CD8-positive, alpha-beta memory T cell (primary cell): ENCODE results near the gene IL24. TPM values are rescaled to one million over a fixed set of nuclear protein-coding genes. Genes with fewer than 3 reads are reported as not detected.

Experiments
- CTCF ChIA-PET: fragments of 350-600 bp; sonication (Branson Sonifier 250); formaldehyde crosslinking; loops from one replicate; lab custom pipeline; 2021; ENCODE audit warnings: antibody characterized with exemption; lab: Charles Lee
- POLR2A ChIA-PET: fragments of 350-600 bp; sonication (Branson Sonifier 250); formaldehyde crosslinking; loops from one replicate; lab custom pipeline; 2021; ENCODE audit warnings: antibody characterized with exemption; lab: Charles Lee
- DNase-seq, 5 donors: peaks; one replicate each; pipeline versions ENCODE4 v3.0.0 to v3.0.0-alpha.2; 2020 to 2022; ENCODE audit warnings: mixed read lengths in 1 of 5
- H3K27ac ChIP-seq: one replicate; pipeline ENCODE4 v1.7.0; 2013; ENCODE audit warnings: low read depth, mild to moderate bottlenecking, low read length, moderate library complexity
- H3K27me3 ChIP-seq: 2 replicates; pipeline ENCODE4 v1.7.0; 2013; ENCODE audit warnings: low read length, mild to moderate bottlenecking; ENCODE audit not compliant: insufficient read depth, poor library complexity, severe bottlenecking
- H3K36me3 ChIP-seq: 2 replicates; pipeline ENCODE4 v1.7.0; 2013; ENCODE audit warnings: mild to moderate bottlenecking, low read length, moderate library complexity; ENCODE audit not compliant: insufficient read depth
- H3K4me1 ChIP-seq: 2 replicates; pipeline ENCODE4 v1.7.0; 2013; ENCODE audit warnings: mild to moderate bottlenecking, low read length, moderate library complexity; ENCODE audit not compliant: insufficient read depth
- H3K4me3 ChIP-seq: 2 replicates; pipeline ENCODE4 v1.7.0; 2013; ENCODE audit warnings: mild to moderate bottlenecking, low read length
- H3K9me3 ChIP-seq: 2 replicates; pipeline ENCODE4 v1.7.0; 2013; ENCODE audit warnings: mild to moderate bottlenecking, low read length
- H3K27ac Mint-ChIP-seq, 8 donors: one replicate each; pipeline ENCODE4 v1.8.0; 2020 to 2021; ENCODE audit warnings: mixed read lengths in 8 of 8, mild to moderate bottlenecking in 6 of 8, inconsistent platforms in 3 of 8, moderate library complexity in 3 of 8
- H3K27me3 Mint-ChIP-seq, 2 donors: one replicate each; pipeline ENCODE4 v1.8.0; 2020 to 2021; ENCODE audit warnings: mixed read lengths in 2 of 2, mild to moderate bottlenecking in 1 of 2, moderate library complexity in 1 of 2
- H3K36me3 Mint-ChIP-seq, 3 donors: one replicate each; pipeline ENCODE4 v1.8.0; 2020 to 2021; ENCODE audit warnings: mixed read lengths in 3 of 3, inconsistent platforms in 1 of 3, mild to moderate bottlenecking in 1 of 3
- H3K4me1 Mint-ChIP-seq, 3 donors: one replicate each; pipeline ENCODE4 v1.8.0; 2020 to 2021; ENCODE audit warnings: mixed read lengths in 3 of 3, inconsistent platforms in 1 of 3, mild to moderate bottlenecking in 1 of 3
- H3K4me3 Mint-ChIP-seq, 7 donors: one replicate each; pipeline ENCODE4 v1.8.0; 2020 to 2021; ENCODE audit warnings: mixed read lengths in 7 of 7, mild to moderate bottlenecking in 6 of 7, moderate library complexity in 4 of 7, inconsistent platforms in 2 of 7
- H3K9me3 Mint-ChIP-seq, 5 donors: one replicate each; pipeline ENCODE4 v1.8.0; 2020 to 2022; ENCODE audit warnings: mixed read lengths in 5 of 5, mild to moderate bottlenecking in 3 of 5, moderate library complexity in 2 of 5, inconsistent platforms in 1 of 5
- polyA plus RNA-seq: library from polyadenylated mRNA; unstranded; fragments of 300-500 nt; fragmentation: Illumina TruSeq; gene quantifications from one replicate; pipeline ENCODE4 v1.2.3, GENCODE V29; 2021
- total RNA-seq, 2 experiments: library from RNA; stranded (reverse); gene quantifications; one replicate each; pipeline ENCODE4 v1.2.3, GENCODE V29; 2021

The IL24 gene
- total and polyA plus RNA-seq, 3 experiments from 2014 or later, result 2.0 to 22.5 (median 2.9) TPM

DNA sequence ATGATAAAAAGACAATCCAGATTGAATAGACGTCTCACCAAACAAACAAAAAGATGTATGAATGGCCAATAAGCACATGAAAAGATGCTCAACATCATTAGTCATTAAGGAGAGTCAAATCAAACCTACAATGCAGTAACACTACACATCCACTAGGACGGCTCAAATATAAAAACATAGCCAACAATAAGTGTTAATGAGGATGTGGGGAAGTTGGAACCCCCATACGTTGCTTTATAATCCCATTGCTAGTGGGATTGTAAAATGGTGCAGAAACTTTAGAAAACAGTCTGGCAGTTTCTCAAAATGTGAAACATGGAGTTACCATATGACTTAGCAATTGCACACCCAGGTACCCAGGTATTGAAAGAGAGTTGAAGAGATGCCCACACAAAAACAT, 14.7 kb upstream of the IL24 start:
- no peak overlapping the region for H3K4me3 Mint-ChIP-seq
- peaks cover 7% of the 10 kb centered on the region for H3K9me3 ChIP-seq
- no peaks in the 10 kb centered on the region for H3K4me1 ChIP-seq
- no peaks in the 10 kb centered on the region for H3K27me3 ChIP-seq
- ChIA-PET POLR2A (no interaction called here), CTCF (no interaction called here)
- no peak overlapping the region for H3K27ac Mint-ChIP-seq
- H3K4me3 ChIP-seq, result no peak overlapping the region
- no peaks in the 10 kb centered on the region for H3K4me1 Mint-ChIP-seq
- no peak for DNase-seq
- H3K36me3 Mint-ChIP-seq, result peaks cover 1 to 15% (median 2%) of the 10 kb centered on the region in 3 donors
- H3K9me3 Mint-ChIP-seq, result peaks cover 12 to 20% (median 18%) of the 10 kb centered on the region in 5 donors
- peaks cover 0 to 4% of the 10 kb centered on the region in 2 donors for H3K27me3 Mint-ChIP-seq
- no peaks in the 10 kb centered on the region for H3K36me3 ChIP-seq
- no peak overlapping the region for H3K27ac ChIP-seq

DNA sequence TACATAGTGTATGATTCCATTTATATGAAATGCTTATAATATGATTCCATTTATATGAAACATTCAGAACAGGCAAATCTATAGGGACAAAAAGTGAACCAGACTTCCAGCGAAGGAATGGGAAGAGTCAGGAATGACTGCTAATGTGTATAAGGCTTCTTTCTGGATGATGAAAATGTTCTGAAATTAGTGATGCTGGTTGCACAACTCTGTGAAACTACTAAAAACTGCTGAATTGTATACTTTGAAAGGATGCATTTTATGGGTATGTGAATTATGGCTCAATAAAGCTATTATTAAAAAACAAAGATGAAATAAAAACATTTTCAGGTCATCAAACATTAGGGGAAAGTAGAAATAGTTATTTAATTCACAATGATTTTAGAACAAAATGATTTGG, 14.1 kb upstream of the IL24 start:
- H3K9me3 Mint-ChIP-seq, result peaks cover 10 to 15% (median 14%) of the 10 kb centered on the region in 5 donors
- ChIA-PET CTCF (no interaction called here), POLR2A (no interaction called here)
- peaks cover 0 to 4% of the 10 kb centered on the region in 2 donors for H3K27me3 Mint-ChIP-seq
- H3K36me3 Mint-ChIP-seq, result peaks cover 1 to 10% (median 2%) of the 10 kb centered on the region in 3 donors
- no peaks in the 10 kb centered on the region for H3K4me1 Mint-ChIP-seq
- DNase-seq, result no peak
- H3K4me3 ChIP-seq, result no peak overlapping the region
- no peak overlapping the region for H3K4me3 Mint-ChIP-seq
- H3K36me3 ChIP-seq, result no peaks in the 10 kb centered on the region
- no peak overlapping the region for H3K27ac ChIP-seq
- no peak overlapping the region for H3K27ac Mint-ChIP-seq
- no peaks in the 10 kb centered on the region for H3K27me3 ChIP-seq
- H3K9me3 ChIP-seq, result peaks cover 5% of the 10 kb centered on the region
- H3K4me1 ChIP-seq, result no peaks in the 10 kb centered on the region

DNA sequence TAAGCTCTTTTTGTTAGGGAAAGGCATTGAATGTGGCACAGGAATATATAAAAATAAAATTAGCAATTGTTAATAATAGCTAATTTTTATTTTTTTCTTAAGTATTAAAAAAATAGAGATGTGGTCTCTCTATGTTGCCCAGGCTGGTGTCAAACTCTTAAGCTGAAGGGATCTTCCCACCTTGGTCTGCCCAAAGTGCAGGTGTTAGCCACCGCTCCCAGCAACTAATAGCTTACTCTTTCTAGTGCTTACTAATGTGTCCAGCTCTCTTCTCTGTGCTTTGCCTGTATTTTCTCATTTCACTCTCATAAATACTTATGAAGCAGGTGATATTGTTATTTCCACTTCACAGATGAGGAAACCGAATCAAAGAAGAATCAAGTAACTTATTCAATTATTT, 13.4 kb upstream of the IL24 start:
- peaks cover 0 to 4% of the 10 kb centered on the region in 2 donors for H3K27me3 Mint-ChIP-seq
- no peak for DNase-seq
- POLR2A ChIA-PET, result no interaction called here
- H3K9me3 Mint-ChIP-seq, result peaks cover 5 to 9% (median 7%) of the 10 kb centered on the region in 5 donors
- H3K27ac ChIP-seq, result no peak overlapping the region
- no peaks in the 10 kb centered on the region for H3K4me1 Mint-ChIP-seq
- no peaks in the 10 kb centered on the region for H3K27me3 ChIP-seq
- H3K36me3 ChIP-seq, result no peaks in the 10 kb centered on the region
- H3K36me3 Mint-ChIP-seq, result peaks cover 1 to 7% (median 4%) of the 10 kb centered on the region in 3 donors
- no peak overlapping the region for H3K4me3 Mint-ChIP-seq
- CTCF ChIA-PET, result interaction anchor here (0.7 to 2.3 kb wide), 2 partner anchors 14 to 29 kb away, joined by 4 to 7 read pairs; no protein-coding TSS in a partner anchor
- no peak overlapping the region for H3K4me3 ChIP-seq
- no peaks in the 10 kb centered on the region for H3K4me1 ChIP-seq
- no peaks in the 10 kb centered on the region for H3K9me3 ChIP-seq
- no peak overlapping the region for H3K27ac Mint-ChIP-seq

DNA sequence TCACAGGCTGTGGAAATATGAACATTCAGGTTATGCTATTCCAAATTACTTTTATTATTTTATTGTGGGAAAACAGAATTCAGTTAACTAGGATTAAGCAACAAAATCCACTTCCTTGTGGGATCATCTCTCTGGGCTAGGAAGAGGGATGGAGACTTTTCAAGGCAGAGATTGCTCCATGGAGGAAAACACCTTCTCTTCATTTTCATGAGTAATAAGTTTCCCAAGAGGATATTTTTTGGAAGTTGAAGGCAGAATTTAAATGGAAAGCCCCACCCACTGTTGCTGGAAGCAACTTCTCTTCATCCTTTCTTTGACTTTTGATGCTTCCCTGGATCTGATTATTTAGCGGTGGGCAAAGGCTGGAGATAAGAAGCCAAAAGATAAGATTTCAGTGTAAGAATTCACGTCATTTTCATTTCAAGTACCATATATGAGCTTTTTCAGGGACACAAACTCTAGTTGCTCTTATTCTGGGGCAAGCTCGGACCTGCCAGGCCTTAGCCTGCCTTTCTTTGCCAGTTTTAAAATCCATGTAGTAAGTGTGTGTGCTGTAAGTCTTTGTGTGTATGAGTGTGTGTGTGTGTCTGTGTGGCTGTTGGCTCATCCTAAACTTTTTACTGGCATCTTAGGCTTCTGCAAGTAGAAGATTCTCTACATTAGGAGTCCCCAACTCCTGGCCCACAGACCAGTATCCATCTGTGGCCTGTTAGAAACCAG, 11.7 kb upstream of the IL24 start:
- H3K36me3 Mint-ChIP-seq, result peaks cover 0 to 4% (median 0%) of the 10 kb centered on the region in 3 donors
- H3K27me3 Mint-ChIP-seq, result peaks cover 5 to 8% of the 10 kb centered on the region in 2 donors
- ChIA-PET CTCF (interaction anchor here (1.2 to 2.3 kb wide), 4 partner anchors 9 to 97 kb away, joined by 3 to 7 read pairs (median 4); partner anchors contain the start of gene IL20), POLR2A (no interaction called here)
- Histone ChIP-seq H3K27me3 (no peaks in the 10 kb centered on the region), H3K4me1 (peaks cover 6% of the 10 kb centered on the region), H3K36me3 (no peaks in the 10 kb centered on the region), H3K4me3 (no peak overlapping the region), H3K27ac (no peak overlapping the region), H3K9me3 (no peaks in the 10 kb centered on the region)
- peaks cover 0 to 3% (median 3%) of the 10 kb centered on the region in 3 donors for H3K4me1 Mint-ChIP-seq
- no peak overlapping the region for H3K4me3 Mint-ChIP-seq
- no peak overlapping the region for H3K27ac Mint-ChIP-seq
- DNase-seq, result no peak
- no peaks in the 10 kb centered on the region for H3K9me3 Mint-ChIP-seq

DNA sequence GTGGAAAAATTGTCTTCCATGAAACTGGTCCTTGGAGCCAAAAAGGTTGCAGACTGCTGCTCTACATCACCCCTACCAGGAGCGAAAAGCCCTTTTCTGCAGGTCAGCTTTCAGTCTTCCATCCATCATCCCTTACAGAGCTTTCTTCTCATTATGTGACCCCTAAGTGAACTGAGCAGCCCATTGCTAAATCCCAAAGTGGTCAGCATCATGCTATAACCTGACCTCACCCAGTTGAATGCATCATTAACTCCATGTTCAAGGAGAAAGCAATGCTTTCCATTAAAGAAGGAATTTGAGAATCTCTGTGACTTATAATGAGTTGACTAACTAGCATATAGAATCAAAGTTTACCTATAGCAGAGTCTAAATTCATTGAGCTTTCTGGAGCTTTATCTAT, 10.4 kb upstream of the IL24 start:
- Histone ChIP-seq H3K36me3 (no peaks in the 10 kb centered on the region), H3K27ac (no peak overlapping the region), H3K9me3 (no peaks in the 10 kb centered on the region), H3K4me1 (peaks cover 14% of the 10 kb centered on the region), H3K27me3 (no peaks in the 10 kb centered on the region), H3K4me3 (no peak overlapping the region)
- Mint-ChIP-seq H3K27me3 (peaks cover 5 to 8% of the 10 kb centered on the region in 2 donors), H3K27ac (no peak overlapping the region), H3K4me1 (peaks cover 3 to 12% (median 12%) of the 10 kb centered on the region in 3 donors), H3K9me3 (no peaks in the 10 kb centered on the region), H3K4me3 (no peak overlapping the region), H3K36me3 (peaks cover 0 to 5% (median 4%) of the 10 kb centered on the region in 3 donors)
- CTCF ChIA-PET, result interaction anchor here (1.1 kb wide), 1 partner anchor 152 kb away, joined by 3 read pairs; no protein-coding TSS in a partner anchor
- no peak for DNase-seq
- POLR2A ChIA-PET, result no interaction called here

DNA sequence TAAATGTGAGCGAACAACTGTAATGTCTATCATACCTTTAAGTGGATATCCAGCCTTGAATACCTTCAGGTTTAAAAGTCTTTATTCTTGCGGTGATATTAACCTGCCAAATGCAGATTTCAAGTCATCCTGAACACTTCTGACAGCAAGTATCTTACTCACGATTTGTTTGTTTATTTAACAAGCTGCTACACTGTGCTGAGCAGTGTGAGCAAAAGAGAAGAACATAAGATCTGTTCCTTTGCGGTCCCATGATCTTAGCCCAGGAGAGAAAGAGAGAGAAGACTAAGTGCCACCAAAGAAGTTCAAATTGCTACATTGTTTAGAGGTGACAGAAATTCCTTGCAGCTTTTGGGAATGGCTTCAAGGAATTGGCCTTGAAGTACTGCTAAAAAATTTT, 9.5 kb upstream of the IL24 start:
- H3K36me3 ChIP-seq, result no peaks in the 10 kb centered on the region
- H3K4me1 ChIP-seq, result peaks cover 14% of the 10 kb centered on the region
- Mint-ChIP-seq H3K4me1 (peaks cover 3 to 12% (median 12%) of the 10 kb centered on the region in 3 donors), H3K27ac (no peak overlapping the region), H3K36me3 (peaks cover 0 to 5% (median 4%) of the 10 kb centered on the region in 3 donors), H3K27me3 (peaks cover 5 to 8% of the 10 kb centered on the region in 2 donors), H3K4me3 (no peak overlapping the region), H3K9me3 (no peaks in the 10 kb centered on the region)
- ChIA-PET POLR2A (no interaction called here), CTCF (interaction anchor here (0.7 to 1.1 kb wide), 3 partner anchors 10 to 153 kb away, joined by 3 read pairs; no protein-coding TSS in a partner anchor)
- H3K4me3 ChIP-seq, result no peak overlapping the region
- no peak for DNase-seq
- no peaks in the 10 kb centered on the region for H3K9me3 ChIP-seq
- no peaks in the 10 kb centered on the region for H3K27me3 ChIP-seq
- no peak overlapping the region for H3K27ac ChIP-seq

DNA sequence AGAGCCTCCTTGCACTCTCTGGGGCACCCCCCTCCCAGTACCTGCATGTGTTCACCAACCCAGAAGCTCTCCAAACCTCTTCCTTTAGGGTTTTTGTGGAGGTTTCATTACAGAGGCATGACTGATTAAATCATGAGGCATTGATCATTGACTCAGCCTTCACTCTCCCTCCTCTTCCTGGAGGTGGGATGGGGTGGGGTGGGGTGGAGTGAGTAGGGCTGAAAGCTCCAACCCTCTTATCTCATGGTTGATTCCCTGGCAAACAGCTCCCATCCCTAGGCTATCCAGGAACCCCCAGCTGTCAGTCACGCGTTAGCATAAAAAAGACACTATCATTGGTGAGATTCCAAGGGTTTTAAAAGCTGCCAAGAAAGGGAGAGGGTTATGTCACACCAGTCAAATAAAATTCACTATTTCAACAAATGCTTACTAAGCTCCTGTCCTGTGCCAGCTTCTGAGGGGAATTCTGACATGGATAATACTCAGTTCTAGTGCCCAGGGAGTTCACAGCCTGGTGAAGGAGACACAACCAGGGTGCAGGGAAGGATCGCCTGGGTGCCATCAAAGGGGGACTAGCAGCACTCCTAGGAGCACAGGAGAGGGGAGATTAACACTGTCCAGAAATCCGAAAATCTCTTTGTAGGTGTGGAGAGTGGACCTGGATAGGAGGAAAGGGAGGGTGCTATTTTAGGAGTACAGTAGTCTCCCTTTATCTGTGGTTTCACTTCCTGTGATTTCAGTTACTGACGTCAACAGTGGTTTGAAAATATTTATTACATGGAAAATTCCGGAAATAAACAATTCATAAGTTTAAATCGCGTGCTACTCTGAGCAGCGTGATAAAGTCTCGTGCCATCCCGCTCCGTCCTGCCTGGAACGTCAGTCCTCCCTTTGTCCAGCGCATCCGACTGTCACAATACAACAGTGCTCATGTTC, 6.8 kb upstream of the IL24 start:
- H3K4me1 Mint-ChIP-seq, result peaks cover 3 to 12% (median 12%) of the 10 kb centered on the region in 3 donors
- H3K27me3 Mint-ChIP-seq, result peaks cover 5 to 11% of the 10 kb centered on the region in 2 donors
- no peaks in the 10 kb centered on the region for H3K9me3 ChIP-seq
- H3K9me3 Mint-ChIP-seq, result no peaks in the 10 kb centered on the region
- CTCF ChIA-PET, result no interaction called here
- peak overlapping the region in 2 of 7 donors; percentile 16 to 49 for H3K4me3 Mint-ChIP-seq
- no peaks in the 10 kb centered on the region for H3K36me3 ChIP-seq
- H3K4me1 ChIP-seq, result peaks cover 14% of the 10 kb centered on the region
- no peak overlapping the region for H3K4me3 ChIP-seq
- DNase-seq, result no peak
- POLR2A ChIA-PET, result no interaction called here
- peaks cover 0 to 5% (median 1%) of the 10 kb centered on the region in 3 donors for H3K36me3 Mint-ChIP-seq
- no peaks in the 10 kb centered on the region for H3K27me3 ChIP-seq
- H3K27ac Mint-ChIP-seq, result peak overlapping the region in 2 of 8 donors; percentile 7 to 61
- H3K27ac ChIP-seq, result no peak overlapping the region
